Activated CD4-positive, alpha-beta T cell treated with anti-CD3 and anti-CD28 coated beads, Interleukin-2, amount 10 ng/mL, durations not matched to agents 7 days and 5 days (primary cell): ENCODE measurements around the gene GPC3. TPM values are rescaled to one million over a fixed set of nuclear protein-coding genes. Genes with fewer than 3 reads are reported as not detected.
"Not testable (repeated sequence)": the region's sequence is repeated elsewhere in the genome, so short reads cannot be mapped to it uniquely, and the experiment has no call there.

ENCODE experiments used
- CTCF ChIA-PET: fragments of 350-600 bp; sonication (Branson Sonifier 250); formaldehyde crosslinking; loops from one replicate; lab custom pipeline; 2021; ENCODE audit warnings: antibody characterized with exemption; lab: Charles Lee
- POLR2A ChIA-PET: fragments of 350-600 bp; sonication (Branson Sonifier 250); formaldehyde crosslinking; loops from one replicate; lab custom pipeline; 2021; ENCODE audit warnings: antibody characterized with exemption; lab: Charles Lee
- DNase-seq: peaks from one replicate; pipeline ENCODE4 v3.0.0-alpha.2; 2020
- H3K27ac Mint-ChIP-seq: one replicate; pipeline ENCODE4 v1.8.0; 2021; ENCODE audit warnings: mild to moderate bottlenecking, moderate library complexity, mixed read lengths
- H3K27me3 Mint-ChIP-seq: one replicate; pipeline ENCODE4 v1.8.0; 2021; ENCODE audit warnings: mixed read lengths
- H3K36me3 Mint-ChIP-seq: one replicate; pipeline ENCODE4 v1.8.0; 2021; ENCODE audit warnings: low read depth, mixed read lengths
- H3K4me1 Mint-ChIP-seq: one replicate; pipeline ENCODE4 v1.8.0; 2021; ENCODE audit warnings: mixed read lengths
- H3K4me3 Mint-ChIP-seq: one replicate; pipeline ENCODE4 v1.8.0; 2021; ENCODE audit warnings: mild to moderate bottlenecking, moderate library complexity, mixed read lengths
- H3K9me3 Mint-ChIP-seq: one replicate; pipeline ENCODE4 v1.8.0; 2021; ENCODE audit warnings: mixed read lengths
- total RNA-seq, 2 experiments: library from RNA; stranded (reverse); gene quantifications; one replicate each; pipeline ENCODE4 v1.2.3, GENCODE V29; 2021

GPC3 gene
- total RNA-seq, 2 experiments from 2014 or later = 0.81 to 1.0 TPM

DNA sequence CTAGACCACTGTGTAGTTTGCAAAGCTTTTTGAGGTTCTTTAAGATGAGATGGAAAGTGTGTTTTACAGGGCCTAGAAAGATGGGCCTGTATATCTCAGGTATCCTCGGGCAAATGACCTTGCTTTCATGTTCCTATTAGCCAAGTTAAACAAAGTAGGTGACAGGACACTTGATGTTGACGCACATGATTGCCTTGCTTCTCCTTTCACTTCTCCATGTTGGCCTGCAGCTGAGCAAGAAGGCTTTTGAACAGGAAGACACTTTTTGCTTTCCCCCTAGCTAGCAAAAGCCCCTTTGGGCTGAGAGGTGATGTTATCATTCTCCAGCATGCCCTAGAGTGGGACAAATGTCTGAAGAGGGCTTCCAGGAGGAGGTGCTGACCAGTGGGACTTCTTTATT, 202.1 kb downstream of the GPC3 start:
- ChIA-PET POLR2A (no interaction called here), CTCF (interaction anchor here (0.9 kb wide), 1 partner anchor 9 kb away, joined by 5 read pairs; no protein-coding TSS in a partner anchor)
- no peak for DNase-seq
- Mint-ChIP-seq H3K4me3 (no peak overlapping the region), H3K36me3 (no peaks in the 10 kb centered on the region), H3K27ac (no peak overlapping the region), H3K4me1 (no peaks in the 10 kb centered on the region), H3K9me3 (no peaks in the 10 kb centered on the region), H3K27me3 (no peaks in the 10 kb centered on the region)

DNA sequence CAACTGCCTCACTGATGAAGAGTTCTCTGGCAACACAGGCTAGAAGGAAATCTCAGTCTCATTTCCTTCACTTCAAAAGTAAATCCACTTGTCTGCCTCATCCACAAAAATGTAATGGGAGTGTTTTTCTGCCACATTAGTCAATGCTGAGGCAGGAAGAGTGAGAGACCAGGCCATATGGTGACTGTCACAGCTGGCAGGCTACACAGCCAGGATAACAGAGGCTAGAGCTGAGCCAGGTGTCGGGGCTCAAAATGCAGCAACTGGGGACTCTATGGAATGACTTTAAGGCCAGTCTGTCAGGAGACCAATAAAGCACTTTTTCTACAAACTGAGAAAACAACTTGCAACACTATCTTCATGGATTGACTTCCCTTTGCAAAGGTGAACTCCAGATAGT, 204.2 kb downstream of the GPC3 start:
- no peak for DNase-seq
- H3K27ac Mint-ChIP-seq = no peak overlapping the region
- H3K27me3 Mint-ChIP-seq = no peaks in the 10 kb centered on the region
- no peak overlapping the region for H3K4me3 Mint-ChIP-seq
- no peaks in the 10 kb centered on the region for H3K4me1 Mint-ChIP-seq
- ChIA-PET CTCF (no interaction called here), POLR2A (no interaction called here)
- H3K36me3 Mint-ChIP-seq = no peaks in the 10 kb centered on the region
- H3K9me3 Mint-ChIP-seq = no peaks in the 10 kb centered on the region

DNA sequence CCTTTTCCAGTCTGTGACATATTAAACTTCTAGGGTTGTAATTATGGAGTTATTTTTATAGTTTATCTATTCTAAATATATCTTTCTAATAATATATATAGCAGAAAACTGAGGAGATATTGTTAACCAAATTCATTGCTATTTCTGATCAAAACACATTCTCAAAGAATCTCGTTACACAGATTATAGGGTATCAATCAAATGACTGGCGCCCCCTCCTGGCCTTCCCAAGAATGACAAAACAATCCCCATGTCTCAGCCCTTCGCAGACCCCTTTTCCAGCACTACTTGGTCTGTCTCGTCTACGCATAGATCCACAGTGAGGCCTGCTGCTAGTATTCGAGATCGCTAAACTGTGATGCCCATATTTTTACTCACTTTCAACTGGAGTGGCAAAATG, 209.3 kb downstream of the GPC3 start:
- POLR2A ChIA-PET = no interaction called here
- H3K27ac Mint-ChIP-seq = no peak overlapping the region
- no peaks in the 10 kb centered on the region for H3K36me3 Mint-ChIP-seq
- no peaks in the 10 kb centered on the region for H3K27me3 Mint-ChIP-seq
- DNase-seq = peak; percentile 40
- CTCF ChIA-PET = no interaction called here
- no peak overlapping the region for H3K4me3 Mint-ChIP-seq
- H3K4me1 Mint-ChIP-seq = no peaks in the 10 kb centered on the region
- no peaks in the 10 kb centered on the region for H3K9me3 Mint-ChIP-seq

DNA sequence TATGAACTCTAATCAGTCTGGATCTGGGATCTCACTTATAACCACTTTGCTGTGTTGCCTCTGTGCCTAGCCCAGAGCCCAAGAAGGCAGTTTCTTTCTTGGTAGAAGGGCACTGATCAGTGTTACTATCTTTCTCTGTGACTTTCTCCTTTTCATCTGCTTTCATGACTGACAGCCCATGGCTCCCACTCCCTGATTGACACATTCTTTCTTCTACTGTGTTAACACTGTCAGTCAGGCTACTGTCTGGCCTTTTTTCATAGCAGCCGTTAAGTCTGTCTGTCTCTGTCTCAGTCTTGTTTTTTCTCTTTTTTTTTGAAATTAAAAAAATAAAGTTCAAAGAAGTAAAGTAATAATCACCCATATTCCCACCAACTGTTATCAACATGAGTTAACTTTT, 210.6 kb downstream of the GPC3 start:
- CTCF ChIA-PET = interaction anchor here (0.7 kb wide), 1 partner anchor 258 kb away, joined by 3 read pairs; no protein-coding TSS in a partner anchor
- no peak overlapping the region for H3K4me3 Mint-ChIP-seq
- no peak for DNase-seq
- no peaks in the 10 kb centered on the region for H3K9me3 Mint-ChIP-seq
- H3K4me1 Mint-ChIP-seq = no peaks in the 10 kb centered on the region
- no peak overlapping the region for H3K27ac Mint-ChIP-seq
- no peaks in the 10 kb centered on the region for H3K27me3 Mint-ChIP-seq
- POLR2A ChIA-PET = no interaction called here
- H3K36me3 Mint-ChIP-seq = no peaks in the 10 kb centered on the region

DNA sequence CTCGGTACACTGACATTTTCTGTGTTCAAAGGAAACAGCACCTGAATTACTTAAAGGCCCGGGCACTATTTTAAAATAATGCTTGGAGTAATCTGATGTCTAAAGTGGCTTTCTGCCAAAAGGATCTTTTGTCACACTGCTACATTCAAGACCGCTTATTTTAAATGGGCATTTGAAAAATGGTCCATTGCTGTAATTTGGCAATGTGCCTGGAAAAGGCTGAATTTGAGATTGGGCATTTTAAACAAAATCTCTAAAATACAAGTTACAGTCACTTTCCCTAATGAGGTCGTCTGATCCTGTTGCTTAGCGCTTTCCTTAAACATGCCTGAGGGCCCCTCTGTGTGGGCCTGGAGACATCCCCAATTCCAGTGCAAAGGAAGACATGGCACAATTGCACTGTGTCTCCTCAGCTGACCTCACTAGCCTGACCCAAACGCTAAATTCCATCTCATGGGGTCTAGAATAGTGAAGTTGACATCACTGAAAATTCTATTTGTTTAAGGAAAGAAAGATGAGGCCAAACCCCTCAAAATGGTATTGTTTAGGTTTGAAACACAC, 214.2 kb downstream of the GPC3 start:
- CTCF ChIA-PET = no interaction called here

DNA sequence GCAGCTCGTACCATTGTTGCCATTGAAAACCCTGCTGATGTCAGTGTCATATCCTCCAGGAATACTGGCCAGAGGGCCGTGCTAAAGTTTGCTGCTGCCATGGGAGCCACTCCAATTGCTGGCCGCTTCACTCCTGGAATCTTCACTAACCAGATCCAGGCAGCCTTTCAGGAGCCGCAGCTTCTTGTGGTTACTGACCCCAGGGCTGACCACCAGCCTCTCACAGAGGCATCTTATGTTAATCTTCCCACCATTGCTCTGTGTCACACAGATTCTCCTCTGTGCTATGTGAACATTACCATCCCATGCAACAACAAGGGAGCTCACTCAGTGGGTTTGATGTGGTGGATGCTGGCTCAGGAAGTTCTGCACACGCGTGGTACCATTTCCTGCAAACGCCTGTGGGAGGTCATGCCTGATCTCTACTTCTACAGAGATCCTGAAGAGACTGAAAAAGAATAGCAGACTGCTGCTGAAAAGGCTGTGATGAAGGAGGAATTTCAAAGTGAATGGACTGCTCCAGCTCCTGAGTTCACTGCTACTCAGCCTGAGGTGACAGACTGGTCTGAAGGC, 222.3 kb downstream of the GPC3 start:
- H3K36me3 Mint-ChIP-seq, CTCF ChIA-PET, H3K27me3 Mint-ChIP-seq, POLR2A ChIA-PET, H3K9me3 Mint-ChIP-seq, H3K4me3 Mint-ChIP-seq: not testable (repeated sequence)
- peak; percentile 17 for DNase-seq
- Mint-ChIP-seq H3K27ac (peak overlapping the region; percentile 22), H3K4me1 (peaks cover 16% of the 10 kb centered on the region)

More for the DNA sequence above, 214.2 kb downstream of the GPC3 start:
- Mint-ChIP-seq H3K9me3 (no peaks in the 10 kb centered on the region), H3K4me1 (no peaks in the 10 kb centered on the region), H3K4me3 (no peak overlapping the region), H3K27ac (no peak overlapping the region), H3K27me3 (no peaks in the 10 kb centered on the region), H3K36me3 (no peaks in the 10 kb centered on the region)
- POLR2A ChIA-PET = no interaction called here
- no peak for DNase-seq

DNA sequence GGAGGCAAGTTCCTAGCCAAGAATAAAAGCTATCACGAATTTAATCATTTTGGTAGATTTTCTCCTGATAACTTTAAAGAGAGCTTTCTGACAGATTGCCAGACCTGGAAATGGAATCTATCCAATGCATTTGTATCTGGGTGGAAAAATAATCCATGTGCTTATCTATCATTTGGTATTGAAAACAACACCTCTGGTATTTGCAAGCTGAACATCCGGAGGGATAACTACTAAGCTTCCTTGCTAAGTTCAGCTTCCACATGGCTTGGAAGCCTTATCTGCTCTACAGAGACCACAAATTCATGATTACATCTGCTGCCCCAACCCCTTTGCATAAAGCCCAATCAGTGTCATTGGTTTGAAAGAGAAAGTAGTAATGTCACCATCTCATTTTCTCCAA, 230.7 kb downstream of the GPC3 start:
- H3K9me3 Mint-ChIP-seq = no peaks in the 10 kb centered on the region
- H3K36me3 Mint-ChIP-seq = no peaks in the 10 kb centered on the region
- DNase-seq = no peak
- peaks cover 5% of the 10 kb centered on the region for H3K4me1 Mint-ChIP-seq
- H3K27me3 Mint-ChIP-seq = no peaks in the 10 kb centered on the region
- no peak overlapping the region for H3K27ac Mint-ChIP-seq
- H3K4me3 Mint-ChIP-seq = no peak overlapping the region
- POLR2A ChIA-PET = no interaction called here
- CTCF ChIA-PET = no interaction called here

DNA sequence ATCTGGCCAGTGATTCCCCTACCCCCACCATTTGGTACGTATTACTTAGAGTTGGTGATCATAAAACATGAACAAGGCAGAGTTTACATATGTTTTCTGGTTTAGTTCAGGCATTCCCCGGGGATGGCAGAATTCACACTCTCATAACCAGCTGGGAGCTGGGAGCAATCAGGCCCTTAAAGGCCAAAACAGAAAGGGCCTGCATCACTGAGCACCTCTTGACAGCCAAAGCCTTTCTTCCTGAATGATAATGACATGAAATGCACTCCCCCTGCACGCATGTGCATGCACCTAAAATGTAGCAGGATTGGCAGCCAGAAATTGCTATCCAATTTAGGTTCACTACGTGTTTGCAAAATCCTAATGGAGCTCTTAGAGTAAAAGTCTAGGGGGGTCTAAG, 235.4 kb downstream of the GPC3 start:
- no peak overlapping the region for H3K4me3 Mint-ChIP-seq
- no peak for DNase-seq
- CTCF ChIA-PET = no interaction called here
- no peaks in the 10 kb centered on the region for H3K27me3 Mint-ChIP-seq
- POLR2A ChIA-PET = no interaction called here
- no peak overlapping the region for H3K27ac Mint-ChIP-seq
- peaks cover 30% of the 10 kb centered on the region for H3K4me1 Mint-ChIP-seq
- H3K9me3 Mint-ChIP-seq = no peaks in the 10 kb centered on the region
- no peaks in the 10 kb centered on the region for H3K36me3 Mint-ChIP-seq

DNA sequence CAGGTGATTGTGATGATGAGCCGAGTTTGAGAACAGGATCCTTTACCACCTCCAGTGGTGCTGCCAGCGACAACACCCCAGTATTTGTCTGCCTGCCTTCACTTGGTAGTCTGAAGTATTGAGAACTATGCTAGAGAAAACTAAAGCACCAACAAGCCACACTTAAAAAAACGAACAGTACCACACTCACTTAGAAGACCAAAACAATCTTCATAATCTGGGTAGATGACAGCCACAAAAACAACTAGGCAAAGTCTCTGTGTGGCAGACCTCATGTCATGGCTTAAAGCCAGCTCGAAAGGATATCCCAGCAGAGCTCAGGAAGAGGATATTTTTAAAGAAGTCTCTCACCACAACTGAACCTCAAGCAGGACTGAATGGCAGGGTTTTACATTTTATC, 236.0 kb downstream of the GPC3 start:
- DNase-seq = peak; percentile 6
- no peaks in the 10 kb centered on the region for H3K27me3 Mint-ChIP-seq
- no peaks in the 10 kb centered on the region for H3K9me3 Mint-ChIP-seq
- H3K4me1 Mint-ChIP-seq = peaks cover 30% of the 10 kb centered on the region
- CTCF ChIA-PET = no interaction called here
- no peak overlapping the region for H3K4me3 Mint-ChIP-seq
- peak overlapping the region; percentile 70 for H3K27ac Mint-ChIP-seq
- POLR2A ChIA-PET = no interaction called here
- H3K36me3 Mint-ChIP-seq = no peaks in the 10 kb centered on the region

DNA sequence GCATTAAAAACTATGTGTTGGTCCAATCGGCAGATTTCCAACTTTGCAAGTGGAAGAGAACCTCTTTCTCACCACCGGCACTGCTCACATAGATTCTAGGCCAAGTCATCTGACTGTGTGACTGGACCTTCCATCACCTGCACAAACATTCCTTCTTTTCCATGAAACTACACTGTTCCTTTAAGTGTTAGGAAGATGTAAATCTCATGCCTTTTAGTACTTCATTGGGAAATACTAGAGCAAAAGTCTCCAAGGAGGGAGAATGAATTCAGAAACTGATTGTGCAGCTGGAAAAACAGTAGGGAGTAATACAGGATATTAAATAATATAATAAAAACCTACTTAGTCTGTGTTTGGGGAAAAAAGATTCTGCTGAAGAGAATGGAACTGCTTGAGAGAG, 238.2 kb downstream of the GPC3 start:
- Mint-ChIP-seq H3K27me3 (no peaks in the 10 kb centered on the region), H3K36me3 (no peaks in the 10 kb centered on the region), H3K27ac (no peak overlapping the region), H3K4me3 (no peak overlapping the region), H3K9me3 (no peaks in the 10 kb centered on the region), H3K4me1 (peaks cover 31% of the 10 kb centered on the region)
- CTCF ChIA-PET = no interaction called here
- DNase-seq = no peak
- POLR2A ChIA-PET = no interaction called here

DNA sequence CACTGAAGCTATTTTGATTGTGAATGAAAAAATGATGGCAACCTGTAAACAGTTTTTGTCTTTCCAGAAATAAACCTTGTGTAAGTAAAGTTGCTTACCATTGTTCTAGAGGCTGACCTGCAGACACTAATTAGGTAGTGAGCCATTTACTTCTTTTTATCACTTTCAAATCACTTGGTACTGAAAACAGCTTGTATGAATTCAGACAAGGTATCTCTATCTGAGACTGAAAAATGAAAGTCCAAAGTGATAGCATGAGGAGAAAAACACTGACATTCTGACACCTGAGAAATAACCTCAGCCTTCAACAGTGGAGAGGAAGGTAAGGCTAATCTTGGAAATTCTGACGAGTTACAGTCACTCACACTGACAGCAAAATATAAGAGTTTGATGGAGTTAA, 238.8 kb downstream of the GPC3 start:
- Mint-ChIP-seq H3K27ac (no peak overlapping the region), H3K9me3 (no peaks in the 10 kb centered on the region), H3K4me3 (no peak overlapping the region), H3K27me3 (no peaks in the 10 kb centered on the region), H3K36me3 (no peaks in the 10 kb centered on the region), H3K4me1 (peaks cover 31% of the 10 kb centered on the region)
- no peak for DNase-seq
- CTCF ChIA-PET = no interaction called here
- POLR2A ChIA-PET = no interaction called here

DNA sequence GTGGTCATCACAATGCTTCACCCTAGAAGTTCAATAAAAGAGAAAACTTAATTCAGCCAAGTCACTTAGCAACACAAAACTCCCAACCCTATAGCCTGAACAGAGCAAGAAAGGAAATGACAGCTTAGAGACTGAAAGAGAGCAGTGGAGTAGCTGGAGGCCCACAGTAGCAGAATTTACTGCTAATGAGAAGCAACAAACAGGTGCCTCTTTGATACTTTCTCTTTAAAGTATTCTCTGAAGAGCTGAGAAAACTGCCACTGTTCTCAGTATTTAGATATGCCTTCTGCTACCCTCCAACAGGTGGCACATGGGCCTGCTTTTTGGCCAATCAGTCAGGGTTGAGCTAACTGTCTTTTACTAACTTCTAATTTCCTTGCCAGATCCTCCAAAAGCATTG, 240.0 kb downstream of the GPC3 start:
- Mint-ChIP-seq H3K27ac (no peak overlapping the region), H3K4me1 (peaks cover 31% of the 10 kb centered on the region), H3K27me3 (no peaks in the 10 kb centered on the region), H3K9me3 (no peaks in the 10 kb centered on the region), H3K36me3 (no peaks in the 10 kb centered on the region), H3K4me3 (no peak overlapping the region)
- peak; percentile 17 for DNase-seq
- CTCF ChIA-PET = interaction anchor here (0.6 kb wide), 1 partner anchor 326 kb away, joined by 3 read pairs; no protein-coding TSS in a partner anchor
- POLR2A ChIA-PET = no interaction called here

DNA sequence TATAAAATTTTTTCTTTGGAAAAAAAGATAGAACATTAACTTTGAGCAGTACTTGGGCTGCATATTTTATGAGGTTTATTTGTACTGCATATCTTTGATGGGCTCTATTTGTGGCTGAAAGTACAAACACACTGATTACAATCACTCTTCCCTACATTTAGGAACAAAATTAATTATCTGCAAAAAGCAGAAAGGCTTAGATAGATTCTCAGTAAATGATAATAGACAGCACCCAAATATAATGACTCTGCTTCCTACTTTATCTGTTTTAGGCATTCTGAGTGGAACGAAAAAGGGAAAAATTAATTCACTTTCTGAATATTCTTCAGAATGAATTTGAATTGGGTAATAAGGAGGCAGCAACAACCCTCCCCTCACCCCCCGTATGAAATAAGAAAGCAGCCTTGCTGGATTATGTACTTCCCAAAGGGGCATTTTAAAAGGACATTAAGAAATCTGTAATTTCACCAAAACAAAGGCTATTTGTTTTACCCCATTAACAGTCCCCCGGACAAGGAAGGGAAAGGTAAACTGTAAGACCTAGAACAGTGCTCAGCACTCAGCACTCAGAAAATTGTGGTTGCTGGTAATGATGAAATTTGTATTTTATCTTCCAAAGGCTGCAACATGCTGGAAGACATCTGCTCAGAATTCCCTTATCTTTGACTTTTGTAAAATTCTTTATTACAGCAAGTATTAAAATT, 242.6 kb downstream of the GPC3 start:
- peaks cover 20% of the 10 kb centered on the region for H3K4me1 Mint-ChIP-seq
- H3K4me3 Mint-ChIP-seq = no peak overlapping the region
- H3K36me3 Mint-ChIP-seq = no peaks in the 10 kb centered on the region
- POLR2A ChIA-PET = no interaction called here
- H3K27ac Mint-ChIP-seq = no peak overlapping the region
- H3K27me3 Mint-ChIP-seq = no peaks in the 10 kb centered on the region
- H3K9me3 Mint-ChIP-seq = no peaks in the 10 kb centered on the region
- CTCF ChIA-PET = no interaction called here
- no peak for DNase-seq
